HL-60 (cell line): Measurements from ENCODE around the gene KCNG2.

Experiments used
- DNase-seq, 2 experiments: peaks; one replicate each; pipeline ENCODE4 v3.0.0-alpha.2; 2010 to 2020; ENCODE audit warnings: low read depth in 1 of 2, low spot score in 1 of 2
- H3K27ac ChIP-seq: fragments of 250-450 bp; sonication (Bioruptor Pico); replicated peaks from 2 replicates; pipeline ENCODE4 v1.5.1; 2020; ENCODE audit warnings: mild to moderate bottlenecking, moderate library complexity
- H3K27me3 ChIP-seq: fragments of 250-450 bp; sonication (Bioruptor Pico); 2 replicates; pipeline ENCODE4 v1.5.1; 2021; ENCODE audit warnings: mild to moderate bottlenecking, moderate library complexity; ENCODE audit not compliant: insufficient read depth, poor library complexity, severe bottlenecking
- H3K4me3 ChIP-seq: replicated peaks from 2 replicates; pipeline ENCODE4 v1.5.1; 2011; ENCODE audit warnings: mild to moderate bottlenecking, control low read depth, low read length; ENCODE audit not compliant: insufficient read depth
- CTCF ChIP-seq: IDR thresholded peaks from one replicate; pipeline ENCODE4 v1.5.1; 2011; ENCODE audit warnings: low read length, control low read depth, inconsistent platforms; ENCODE audit not compliant: insufficient read depth
- GABPA ChIP-seq: IDR thresholded peaks from 2 replicates; pipeline ENCODE4 v1.6.1; 2012; ENCODE audit warnings: low read depth
- POLR2AphosphoS5 ChIP-seq: IDR thresholded peaks from 2 replicates; pipeline ENCODE4 v1.6.1; 2012; ENCODE audit warnings: low read depth
- REST ChIP-seq: IDR thresholded peaks from 2 replicates; pipeline ENCODE4 v1.6.1; 2012; ENCODE audit warnings: low read depth; ENCODE audit not compliant: insufficient replicate concordance
- SPI1 ChIP-seq: IDR thresholded peaks from 2 replicates; pipeline ENCODE4 v1.6.1; 2012; ENCODE audit warnings: low read depth, mild to moderate bottlenecking, borderline replicate concordance

Gene KCNG2

GRCh38 chr18:79829136-79829854, 31.6 kb downstream of the KCNG2 start:
- TF ChIP-seq REST (no peak), GABPA (no peak), POLR2AphosphoS5 (no peak)
- Histone ChIP-seq H3K27ac (no peak overlapping the region), H3K27me3 (no peaks in the 10 kb centered on the region), H3K4me3 (no peak overlapping the region)
- DNase-seq: no peak

GRCh38 chr18:79832169-79832568, 34.4 kb downstream of the KCNG2 start:
- TF ChIP-seq SPI1: no peak
- TF ChIP-seq REST: no peak
- no peak for TF ChIP-seq GABPA
- no peak for TF ChIP-seq POLR2AphosphoS5
- no peak for TF ChIP-seq CTCF
- DNase-seq: no peak
- Histone ChIP-seq H3K4me3 (no peak overlapping the region), H3K27me3 (no peaks in the 10 kb centered on the region), H3K27ac (no peak overlapping the region)

GRCh38 chr18:79834834-79835233, 37.1 kb downstream of the KCNG2 start:
- DNase-seq: no peak
- H3K4me3 ChIP-seq: no peak overlapping the region
- no peak for TF ChIP-seq POLR2AphosphoS5
- no peak for TF ChIP-seq GABPA
- no peak for TF ChIP-seq CTCF
- TF ChIP-seq SPI1: no peak
- no peak for TF ChIP-seq REST
- no peaks in the 10 kb centered on the region for H3K27me3 ChIP-seq
- H3K27ac ChIP-seq: no peak overlapping the region
